Measurements from ENCODE around the gene FLACC1. TPM values are rescaled to one million over a fixed set of nuclear protein-coding genes. Genes with fewer than 3 reads are reported as not detected.

Gene FLACC1
- total RNA-seq, 1 donor from 2014 or later = 3.6 TPM

- no peak overlapping the region for H3K4me3 ChIP-seq
- DNase-seq (no peak), ATAC-seq (no peak)
- no peaks in the 10 kb centered on the region for H3K9me3 ChIP-seq
- TF ChIP-seq CTCF (IDR thresholded peaks at IDR 0.05) = no peak
- peaks cover 52% of the 10 kb centered on the region for H3K36me3 ChIP-seq
- H3K4me1 ChIP-seq = no peaks in the 10 kb centered on the region
- H3K27ac ChIP-seq = no peak overlapping the region
- no peaks in the 10 kb centered on the region for H3K27me3 ChIP-seq
- intact Hi-C loops (cut with DNase I) = no loop called here
These were observed 71.6 kb downstream of the FLACC1 start for GRCh38 chr2:201285499-201285898.

DNA sequence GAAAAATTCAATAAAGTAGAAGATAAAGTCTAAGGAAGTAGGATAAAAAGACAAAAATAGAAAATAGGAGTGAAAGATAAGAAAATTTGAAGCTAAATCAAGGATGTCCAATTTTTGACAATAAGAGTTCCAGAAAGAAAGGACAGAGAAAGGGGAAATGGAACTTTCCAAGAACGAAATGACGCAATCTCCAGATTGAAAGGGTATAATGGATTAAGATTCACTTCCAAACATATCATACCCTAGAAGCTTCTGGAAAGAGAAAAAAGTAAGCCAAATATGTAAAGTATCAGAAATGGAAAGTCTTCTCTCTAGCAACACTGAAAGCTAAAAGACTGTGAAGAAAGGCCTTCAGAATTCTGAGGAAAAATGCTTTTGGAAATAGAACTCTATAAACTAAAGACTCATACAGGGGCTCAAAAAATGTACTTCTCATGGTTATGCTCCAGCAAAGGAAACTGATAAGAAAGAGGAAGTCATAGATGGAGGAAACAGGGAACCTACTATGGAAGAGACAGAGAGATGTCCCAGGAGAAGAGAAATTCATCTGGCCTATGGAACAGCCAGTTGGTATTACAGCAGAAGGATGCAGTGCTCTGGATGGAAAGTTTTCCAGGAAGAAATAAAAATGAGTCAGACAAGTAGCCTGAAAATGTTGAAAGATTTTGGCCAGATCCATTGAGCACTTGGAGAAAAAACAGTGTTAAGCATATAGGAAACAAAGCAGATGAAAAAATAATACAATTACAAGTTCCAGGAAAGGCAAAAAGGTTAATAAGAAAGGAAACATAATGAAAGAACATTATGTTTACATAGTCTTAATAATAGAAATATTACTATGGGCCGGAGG is 76.7 kb downstream of the FLACC1 start:
- Histone ChIP-seq H3K9me3 (no peaks in the 10 kb centered on the region), H3K4me3 (no peak overlapping the region), H3K4me1 (no peaks in the 10 kb centered on the region), H3K36me3 (peaks cover 49% of the 10 kb centered on the region), H3K27me3 (no peaks in the 10 kb centered on the region), H3K27ac (no peak overlapping the region)
- no peak for ATAC-seq
- intact Hi-C loops (cut with DNase I) = no loop called here
- DNase-seq = no peak
- no peak for TF ChIP-seq CTCF (IDR thresholded peaks at IDR 0.05)

DNA sequence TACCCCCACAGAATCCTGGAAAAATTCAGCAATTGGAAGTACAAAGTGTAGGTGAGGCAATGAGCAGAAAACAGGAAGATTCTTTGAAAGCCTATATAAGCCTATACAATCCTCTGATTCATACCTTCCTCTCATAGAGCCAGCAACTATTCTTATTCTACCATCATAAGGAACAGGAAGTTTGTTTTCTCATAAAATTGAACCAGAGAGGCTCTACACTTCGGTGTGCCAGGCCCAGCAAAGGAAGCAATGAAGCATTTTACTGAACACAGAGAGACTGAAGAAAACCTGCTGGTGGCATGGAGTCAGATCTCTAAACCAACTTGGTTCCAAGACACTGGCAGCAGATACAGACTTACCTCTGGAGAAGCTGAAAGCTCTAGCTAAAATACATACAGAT is 78.1 kb downstream of the FLACC1 start:
- Histone ChIP-seq H3K4me3 (no peak overlapping the region), H3K27ac (no peak overlapping the region), H3K4me1 (no peaks in the 10 kb centered on the region), H3K36me3 (peaks cover 53% of the 10 kb centered on the region), H3K9me3 (no peaks in the 10 kb centered on the region), H3K27me3 (no peaks in the 10 kb centered on the region)
- TF ChIP-seq CTCF (IDR thresholded peaks at IDR 0.05) = no peak
- intact Hi-C loops (cut with DNase I) = no loop called here
- ATAC-seq (no peak), DNase-seq (no peak)

- Histone ChIP-seq H3K4me1 (no peaks in the 10 kb centered on the region), H3K4me3 (no peak overlapping the region), H3K36me3 (peaks cover 78% of the 10 kb centered on the region), H3K27ac (no peak overlapping the region), H3K27me3 (no peaks in the 10 kb centered on the region), H3K9me3 (no peaks in the 10 kb centered on the region)
- ATAC-seq (no peak), DNase-seq (no peak)
- intact Hi-C loops (cut with DNase I) = no loop called here
- TF ChIP-seq CTCF (IDR thresholded peaks at IDR 0.05) = no peak
These were observed 80.6 kb downstream of the FLACC1 start for GRCh38 chr2:201276511-201276910.

DNA sequence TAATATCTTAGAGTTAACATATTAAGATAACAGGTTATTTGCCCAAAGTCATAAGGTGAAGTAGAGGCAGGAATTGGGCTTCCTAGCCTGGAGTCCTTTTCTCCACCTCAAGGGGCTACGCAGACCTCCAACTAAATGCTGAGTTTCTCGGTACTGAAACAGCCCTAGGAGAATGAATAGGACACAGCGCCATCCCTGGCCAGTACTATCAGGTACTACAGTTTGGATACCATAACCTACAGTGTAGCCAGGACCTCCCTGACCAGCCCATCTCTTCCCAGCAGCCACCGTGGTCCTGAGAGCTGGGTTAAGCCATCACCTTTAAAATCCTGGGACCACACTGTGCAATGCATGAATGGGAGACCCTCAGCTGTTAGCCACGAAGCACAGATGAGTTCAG is 81.2 kb downstream of the FLACC1 start:
- Histone ChIP-seq H3K27ac (no peak overlapping the region), H3K4me1 (no peaks in the 10 kb centered on the region), H3K9me3 (no peaks in the 10 kb centered on the region), H3K4me3 (no peak overlapping the region), H3K27me3 (no peaks in the 10 kb centered on the region), H3K36me3 (peaks cover 84% of the 10 kb centered on the region)
- no peak for DNase-seq
- no peak for ATAC-seq
- no peak for TF ChIP-seq CTCF (IDR thresholded peaks at IDR 0.05)
- intact Hi-C loops (cut with DNase I) = no loop called here

Data from upper lobe of right lung (tissue), 1 donor.